Heart left ventricle (tissue), 13 donors: ENCODE data around the gene DHX9.

Experiments used
- CTCF ChIP-seq, 12 donors: fragments of 200-600 bp; sonication (generic) in 4 of 12; IDR thresholded peaks; one replicate each; pipeline versions ENCODE4 v1.5.0 to v1.8.0; 2018 to 2022; ENCODE audit warnings: antibody characterized with exemption in 12 of 12, mild to moderate bottlenecking in 5 of 12
- POLR2A ChIP-seq, 2 donors: fragments of 450-650 bp; IDR thresholded peaks; one replicate each; pipeline ENCODE4 v1.6.1; 2017; ENCODE audit warnings: antibody characterized with exemption in 2 of 2, mild to moderate bottlenecking in 2 of 2, moderate library complexity in 2 of 2
- donor health status: ischemic (EF 13 %, LVEDD 7.1; RV severe dilation, severe dysfunction).
- donor health status: DM: no; HTN: yes; CAD: no.
- donor health status: DM: no; HTN: no; CAD: no.
- donor health status: ischemic (EF 25% LVEDD 6.9; RV normal size, moderate dysfunction).
- donor health status: ischemic (EF 25% LVEDD 5.7; RV mildly dilated, moderate dysfunction).
- donor health status: ischemic (EF 35%, LVEDD 5.7; RV mildly dilated, moderate dysfunction).
- donor health status: nonischemic (EF 11% LVEDD 7.7; RV severe dilation, severe dysfunction).
- donor health status: DM: yes; HTN: yes; CAD: no.
- donor health status: PGD.
- donor health status: ischemic (EF 29% LVEDD 5.4; RV normal size, mild dysfunction).
- donor health status: nonischemic (EF 23%, LVEDD 6.1; RV moderate dilation, normal function).

- TF ChIP-seq CTCF (IDR thresholded peaks at IDR 0.05) (no peak), POLR2A (IDR thresholded peaks at IDR 0.05) (no peak)
These were observed 44.4 kb upstream of the DHX9 start for GRCh38 chr1:182794676-182795201.
